ENCODE data around the gene SEMA5A.

GRCh38 chr5:9533562-9534364 is 12.1 kb downstream of the SEMA5A start:
- TF ChIP-seq CTCF (optimal IDR thresholded peaks at IDR 0.05 in 1 of 3, IDR thresholded peaks at IDR 0.05 in 1 of 3, conservative IDR thresholded peaks at IDR 0.05 in 1 of 3; ENCODE audit: extremely low read depth in 1 of 3, insufficient read depth in 2 of 3, low read length in 3 of 3) = no peak
- TF ChIP-seq EZH2 (IDR thresholded peaks at IDR 0.05; ENCODE audit: low read length) = no peak

All from keratinocyte (primary cell).